Endothelial cell of umbilical vein (primary cell): ENCODE measurements around the gene SEMA6A. TPM values are rescaled to one million over a fixed set of nuclear protein-coding genes. Genes with fewer than 3 reads are reported as not detected.

ENCODE experiments used
- BruUV-seq: library from RNA; stranded (reverse); fragments of 400-500 nt; replicated peaks from 2 replicates; lab custom pipeline; 2021; lab: Mats Ljungman, UMichigan
- CTCF ChIA-PET: fragments of 300-600, 350-600 bp; sonication (Branson Sonifier 250); formaldehyde crosslinking; loops from one replicate; lab custom pipeline; 2021; ENCODE audit warnings: antibody characterized with exemption, inconsistent platforms; lab: Charles Lee
- POLR2A ChIA-PET: fragments of 300-600, 350-600 bp; sonication (Branson Sonifier 250); formaldehyde crosslinking; loops from one replicate; lab custom pipeline; 2021; ENCODE audit warnings: antibody characterized with exemption, inconsistent platforms; lab: Charles Lee
- DNase-seq: peaks from one replicate; pipeline ENCODE4 v3.0.0-alpha.2; 2011; ENCODE audit warnings: low read depth, low spot score
- FAIRE-seq: peaks from 2 replicates; lab custom pipeline; 2011; peaks lifted over from hg19 to GRCh38; lab: Jason Lieb, UNC
- H2AFZ ChIP-seq: 2 replicates; pipeline ENCODE4 v1.6.0; 2012; ENCODE audit warnings: low read depth, low read length, control low read depth, inconsistent platforms
- H3K27ac ChIP-seq: 2 replicates; pipeline ENCODE4 v1.5.1; 2011; ENCODE audit warnings: low read depth, mild to moderate bottlenecking, control low read depth, low read length, moderate library complexity; ENCODE audit not compliant: insufficient read depth
- H3K27me3 ChIP-seq, 2 experiments: 2 replicates each; pipeline versions ENCODE4 v1.6.0 to v1.6.1; 2011; ENCODE audit warnings: low read length in 2 of 2, mixed read lengths in 1 of 2; ENCODE audit not compliant: control insufficient read depth in 2 of 2, insufficient read depth in 2 of 2
- H3K36me3 ChIP-seq, 2 experiments: 2 replicates in 1 of 2; 3 replicates in 1 of 2; pipeline ENCODE4 v1.5.1; 2011; ENCODE audit warnings: low read length in 2 of 2, mild to moderate bottlenecking in 1 of 2, moderate library complexity in 1 of 2; ENCODE audit not compliant: control insufficient read depth in 2 of 2, insufficient read depth in 2 of 2; ENCODE audit errors: extremely low read depth in 1 of 2
- H3K4me1 ChIP-seq: 3 replicates; pipeline ENCODE4 v1.5.1; 2011; ENCODE audit warnings: mild to moderate bottlenecking, low read length; ENCODE audit not compliant: control insufficient read depth, insufficient read depth; ENCODE audit errors: extremely low read depth
- H3K4me2 ChIP-seq: 2 replicates; pipeline ENCODE4 v1.6.1; 2011; ENCODE audit warnings: low read length, control low read depth, mixed read lengths; ENCODE audit not compliant: insufficient read depth
- H3K4me3 ChIP-seq, 3 experiments: fragments of 200-600 bp in 1 of 3; sonication (generic), shearing (Covaris generic) in 1 of 3; replicated peaks in 1 of 3; 2 replicates each; pipeline ENCODE4 v1.5.1; 2011 to 2016; ENCODE audit warnings: control low read depth in 3 of 3, low read length in 3 of 3, mild to moderate bottlenecking in 2 of 3, inconsistent platforms in 1 of 3, low read depth in 1 of 3, moderate library complexity in 1 of 3; ENCODE audit not compliant: insufficient read depth in 1 of 3
- H3K79me2 ChIP-seq: 2 replicates; pipeline ENCODE4 v1.6.0; 2012; ENCODE audit warnings: low read length, inconsistent platforms; ENCODE audit not compliant: control insufficient read depth, insufficient read depth
- H3K9ac ChIP-seq: replicated peaks from 2 replicates; pipeline ENCODE3; 2011; ENCODE audit warnings: low read length, control low read depth; ENCODE audit not compliant: insufficient read depth; ENCODE audit errors: extremely low read depth
- H3K9me1 ChIP-seq: replicated peaks from 3 replicates; pipeline ENCODE4 v1.6.0; 2011; ENCODE audit warnings: mild to moderate bottlenecking, low read length; ENCODE audit not compliant: control insufficient read depth, insufficient read depth; ENCODE audit errors: extremely low read depth
- H3K9me3 ChIP-seq: replicated peaks from 2 replicates; pipeline ENCODE4 v1.5.1; 2012; ENCODE audit warnings: low read length, inconsistent platforms; ENCODE audit not compliant: control insufficient read depth, insufficient read depth
- H4K20me1 ChIP-seq: replicated peaks from 2 replicates; pipeline ENCODE3; 2011; ENCODE audit warnings: mild to moderate bottlenecking, low read length; ENCODE audit not compliant: control insufficient read depth, insufficient read depth; ENCODE audit errors: extremely low read depth
- EZH2 ChIP-seq: IDR thresholded peaks from 2 replicates; pipeline ENCODE4 v1.6.1; 2012; ENCODE audit warnings: borderline replicate concordance, low read depth, mild to moderate bottlenecking, moderate library complexity, low read length, inconsistent platforms; ENCODE audit not compliant: severe bottlenecking
- FOS ChIP-seq: IDR thresholded peaks from 2 replicates; pipeline ENCODE4 v1.6.1; 2011; ENCODE audit warnings: mild to moderate bottlenecking, low read length, moderate library complexity, borderline replicate concordance; ENCODE audit not compliant: insufficient read depth
- JUN ChIP-seq: IDR thresholded peaks from 2 replicates; pipeline ENCODE4 v1.6.1; 2011; ENCODE audit warnings: borderline replicate concordance, low read depth; ENCODE audit not compliant: insufficient read length, insufficient read depth
- MYC ChIP-seq: IDR thresholded peaks from one replicate; pipeline ENCODE4 v1.6.1; 2011; ENCODE audit warnings: mild to moderate bottlenecking, low read depth, low read length
- POLR2A ChIP-seq: IDR thresholded peaks from 2 replicates; pipeline ENCODE4 v1.6.1; 2012; ENCODE audit warnings: low read depth, mild to moderate bottlenecking, control low read depth, low read length
- dilution Hi-C: fragments of 300-500 bp; cut with MboI; formaldehyde crosslinking; loops from one replicate; pipeline ENCODE4 v1.15.0; 2019; ENCODE audit warnings: low sequenced_read_pairs; ENCODE audit not compliant: extremely low pct_ligation_motif_present
- intact Hi-C: fragments of 100-400 bp; cut with micrococcal nuclease; formaldehyde crosslinking; loops from one replicate; pipeline ENCODE4 v1.10.0; 2022
- polyA plus RNA-seq, 4 experiments: library from polyadenylated mRNA; depleted of rRNA in 3 of 4; stranded (reverse) in 3 of 4; unstranded in 1 of 4; fragments of >200 nt; gene quantifications; 2 replicates each; pipeline versions ENCODE4 v1.2.1 to v1.2.3, GENCODE V29; 2011 to 2012; ENCODE audit warnings: missing spikeins in 1 of 4
- total RNA-seq: library from RNA; stranded (reverse); gene quantifications from 2 replicates; pipeline ENCODE4 v1.2.3, GENCODE V29; 2021

Gene SEMA6A
- total and polyA plus RNA-seq, 2 donors (not counting 3 experiments of a cell fraction or from before 2014, with no cell fraction given): 0.43 to 1.5 TPM

DNA sequence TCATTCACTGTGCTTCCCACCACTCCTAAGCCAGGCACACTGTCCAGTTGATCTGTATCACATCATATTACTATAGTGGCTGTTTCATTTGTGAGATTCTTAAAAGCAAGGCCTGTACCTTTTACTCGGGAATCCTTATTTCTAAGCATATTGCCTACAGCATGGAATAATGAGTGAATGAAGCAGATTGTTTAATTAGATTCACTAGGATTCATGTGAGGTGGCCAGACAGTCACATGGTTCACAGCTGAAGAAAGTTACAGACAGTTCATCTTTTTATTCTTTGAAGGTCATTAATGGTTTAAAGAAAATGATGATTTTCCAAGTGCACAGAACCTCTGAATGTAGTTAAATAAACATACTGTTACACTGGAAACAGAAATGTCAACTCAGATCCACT, 24.3 kb upstream of the SEMA6A start:
- H3K4me1 ChIP-seq: no peaks in the 10 kb centered on the region
- H3K9me3 ChIP-seq: no peaks in the 10 kb centered on the region
- H4K20me1 ChIP-seq: no peaks in the 10 kb centered on the region
- FAIRE-seq (no peak), DNase-seq (no peak)
- CTCF ChIA-PET: no interaction called here
- H3K79me2 ChIP-seq: no peaks in the 10 kb centered on the region
- TF ChIP-seq JUN: no peak
- BruUV-seq: no TSS peak
- H2AFZ ChIP-seq: no peak overlapping the region
- H3K4me3 ChIP-seq: no peak overlapping the region
- POLR2A ChIA-PET: no interaction called here
- no peak overlapping the region for H3K9ac ChIP-seq
- H3K27ac ChIP-seq: no peak overlapping the region
- intact Hi-C loops: no loop called here
- H3K9me1 ChIP-seq: no peaks in the 10 kb centered on the region
- H3K4me2 ChIP-seq: no peak overlapping the region
- H3K36me3 ChIP-seq: no peaks in the 10 kb centered on the region
- H3K27me3 ChIP-seq: peaks cover 0 to 3% of the 10 kb centered on the region in 2 experiments
- dilution Hi-C loops: no loop called here

DNA sequence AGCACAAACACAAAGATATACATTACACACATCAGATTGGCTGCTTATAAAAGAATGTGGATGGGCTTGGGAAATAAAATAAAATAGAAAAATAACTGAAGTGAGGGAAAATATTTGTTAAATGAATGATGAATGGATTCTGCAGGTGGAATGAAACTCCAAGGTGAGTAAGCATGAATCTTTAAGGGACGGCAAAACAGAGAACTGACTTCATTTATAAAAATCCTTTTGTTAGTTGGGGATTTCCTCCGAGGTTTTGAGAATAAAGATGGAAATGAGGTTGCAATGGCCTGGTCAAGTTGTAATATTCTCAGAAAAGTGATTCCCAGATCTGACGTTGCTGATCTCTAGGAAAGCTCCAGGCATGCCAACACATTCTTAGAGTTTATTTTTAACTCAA, 20.9 kb upstream of the SEMA6A start:
- no peak for DNase-seq
- no peaks in the 10 kb centered on the region for H3K9me1 ChIP-seq
- H3K9me3 ChIP-seq: no peaks in the 10 kb centered on the region
- dilution Hi-C loops (no loop called here), intact Hi-C loops (no loop called here)
- H3K4me1 ChIP-seq: no peaks in the 10 kb centered on the region
- no peak for FAIRE-seq
- no peak overlapping the region for H3K9ac ChIP-seq
- H3K27me3 ChIP-seq: no peaks in the 10 kb centered on the region
- no peak overlapping the region for H3K4me3 ChIP-seq
- no peak overlapping the region for H2AFZ ChIP-seq
- no peaks in the 10 kb centered on the region for H3K36me3 ChIP-seq
- no TSS peak for BruUV-seq
- ChIA-PET POLR2A (no interaction called here), CTCF (no interaction called here)
- H3K79me2 ChIP-seq: no peaks in the 10 kb centered on the region
- TF ChIP-seq POLR2A: no peak
- TF ChIP-seq EZH2: no peak
- no peak for TF ChIP-seq MYC
- TF ChIP-seq FOS: no peak
- H3K4me2 ChIP-seq: no peak overlapping the region
- no peaks in the 10 kb centered on the region for H4K20me1 ChIP-seq
- no peak overlapping the region for H3K27ac ChIP-seq
